ENCODE measurements around the gene SLC6A11.

GRCh38 chr3:10926811-10927521 is 110.9 kb downstream of the SLC6A11 start:
- TF ChIP-seq CTCF (IDR thresholded peaks at IDR 0.05) (no peak), FOXJ3 (CRISPR knock-in tag; IDR thresholded peaks at IDR 0.05; ENCODE audit: borderline replicate concordance) (no peak), NFYB (CRISPR knock-in tag; conservative IDR thresholded peaks at IDR 0.05; ENCODE audit: low read depth) (no peak), MAX (CRISPR knock-in tag; IDR thresholded peaks at IDR 0.05) (no peak), NR3C1 (CRISPR knock-in tag; conservative IDR thresholded peaks at IDR 0.05; ENCODE audit: low read depth) (no peak), ELF4 (CRISPR knock-in tag; IDR thresholded peaks at IDR 0.05; ENCODE audit: low read depth) (no peak), FOXK1 (CRISPR knock-in tag; IDR thresholded peaks at IDR 0.05) (no peak), ZNF512 (CRISPR knock-in tag; IDR thresholded peaks at IDR 0.05; ENCODE audit: borderline replicate concordance) (no peak), NR1H2 (CRISPR knock-in tag; IDR thresholded peaks at IDR 0.05) (no peak), JUN (CRISPR knock-in tag; IDR thresholded peaks at IDR 0.05) (no peak), TP53 (CRISPR knock-in tag; IDR thresholded peaks at IDR 0.05) (no peak), NFE2L1 (CRISPR knock-in tag; IDR thresholded peaks at IDR 0.05) (no peak)

Measured in WTC11 (cell line).